ENCODE measurements around the gene GJA8. TPM values are rescaled to one million over a fixed set of nuclear protein-coding genes. Genes with fewer than 3 reads are reported as not detected.
A peak's percentile ranks its signal among the peaks of the same experiment; 100 is the strongest.
"Not testable (repeated sequence)": the region's sequence is repeated elsewhere in the genome, so short reads cannot be mapped to it uniquely, and the experiment has no call there.

GJA8 gene
- total RNA-seq, 1 donor from 2014 or later: not detected

DNA sequence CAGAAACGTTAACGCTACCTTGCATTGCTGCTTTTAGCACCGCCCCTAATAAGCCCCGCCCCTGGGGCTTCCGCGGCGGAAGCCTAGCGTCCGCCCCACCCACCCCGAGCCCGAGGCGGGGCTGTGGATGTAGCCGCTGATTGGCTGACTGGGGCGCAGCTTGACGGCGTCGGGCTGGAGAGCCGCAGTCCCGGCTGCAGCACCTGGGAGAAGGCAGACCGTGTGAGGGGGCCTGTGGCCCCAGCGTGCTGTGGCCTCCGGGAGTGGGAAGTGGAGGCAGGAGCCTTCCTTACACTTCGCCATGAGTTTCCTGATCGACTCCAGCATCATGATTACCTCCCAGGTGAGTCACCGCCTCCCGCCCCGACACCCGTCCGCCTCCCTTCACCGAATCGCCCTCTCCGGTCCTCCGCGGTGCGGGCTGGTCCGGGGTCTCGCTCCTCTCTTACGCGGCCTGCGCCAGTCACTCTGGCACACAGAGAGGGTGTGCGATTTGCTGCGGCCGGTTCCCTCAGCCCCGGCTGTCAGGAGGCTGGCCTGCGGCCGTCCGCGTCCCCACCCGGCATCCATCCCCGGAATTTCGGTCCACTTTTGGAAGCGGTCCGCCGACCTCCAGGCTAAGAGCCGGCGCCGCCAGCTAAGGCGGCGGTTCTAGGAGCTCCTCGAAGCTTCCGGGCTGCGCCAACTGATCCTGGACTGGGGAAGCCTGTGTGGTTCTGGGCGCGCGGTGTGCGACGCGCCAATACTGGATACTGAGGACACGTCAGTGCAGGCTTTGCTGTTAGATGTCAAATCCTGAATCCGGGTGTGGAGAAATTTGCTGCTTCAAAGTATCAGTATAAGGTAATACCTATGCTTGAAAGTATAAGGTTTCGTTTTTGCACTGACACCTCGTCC is 25.9 kb downstream of the GJA8 start, which contains the start of gene GPR89B:
Gene GPR89B (plus strand): TSS at position 185 of the 897 bp plus-strand sequence. CDS start 117 bp downstream, at position 302.
- DNase-seq: peak; percentile 86

DNA sequence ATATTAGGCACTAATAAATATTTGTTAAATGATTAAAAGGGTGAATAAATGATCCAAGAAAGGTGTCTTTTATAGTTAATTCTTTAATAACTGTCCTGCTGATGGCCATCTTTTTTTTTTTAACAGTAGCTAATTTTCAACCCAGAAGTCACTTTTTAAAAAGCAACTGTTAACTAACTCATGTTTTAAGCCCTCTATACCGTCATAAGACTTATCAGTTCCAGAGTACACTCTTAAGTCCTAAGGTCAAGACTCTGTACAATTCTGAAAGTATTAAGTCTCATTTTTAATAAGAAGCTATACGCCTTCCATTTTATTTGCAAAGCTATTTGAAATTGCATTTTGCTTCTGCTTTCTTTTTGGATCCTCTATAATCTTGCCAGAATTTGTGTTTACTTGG is 28.5 kb downstream of the GJA8 start:
- DNase-seq: not testable (repeated sequence)

DNA sequence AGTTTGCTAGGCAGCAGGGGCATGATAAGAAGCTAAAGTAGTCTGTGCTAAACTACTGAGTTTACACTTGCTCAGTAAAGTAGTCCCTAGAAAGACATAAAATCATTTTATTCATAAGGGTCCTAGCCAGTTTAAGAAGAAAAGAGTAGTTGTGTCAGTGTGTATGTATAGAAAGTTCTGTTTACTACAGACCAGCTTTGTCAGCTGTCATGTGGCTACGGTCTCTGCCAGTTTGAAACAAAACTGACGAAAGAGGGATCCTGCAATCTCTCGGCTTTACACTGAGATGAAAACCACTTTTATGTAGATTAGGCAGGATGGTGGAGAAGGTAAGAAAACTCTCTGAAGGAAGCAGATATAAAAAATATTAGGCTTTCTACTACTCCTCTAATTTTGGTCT is 32.7 kb downstream of the GJA8 start:
- not testable (repeated sequence) for DNase-seq

DNA sequence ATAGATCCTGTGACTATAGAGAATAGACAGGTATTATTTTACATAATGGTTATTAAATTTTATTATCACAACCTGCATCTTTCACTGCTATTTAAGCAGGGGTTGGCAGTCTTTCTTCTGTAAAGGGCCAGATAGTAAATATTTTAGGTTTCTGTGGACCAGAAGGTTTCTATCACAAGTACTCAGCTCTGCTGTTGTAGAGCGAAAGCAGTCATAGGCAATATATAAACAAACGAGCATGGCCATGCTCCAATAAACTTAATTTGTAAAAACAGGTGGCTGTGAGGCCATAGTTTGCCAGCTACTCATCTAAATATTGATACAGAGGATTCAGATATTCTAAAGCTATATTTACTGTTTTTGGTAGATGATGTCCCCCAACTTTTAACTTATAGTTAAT is 37.9 kb downstream of the GJA8 start:
- DNase-seq: not testable (repeated sequence)

DNA sequence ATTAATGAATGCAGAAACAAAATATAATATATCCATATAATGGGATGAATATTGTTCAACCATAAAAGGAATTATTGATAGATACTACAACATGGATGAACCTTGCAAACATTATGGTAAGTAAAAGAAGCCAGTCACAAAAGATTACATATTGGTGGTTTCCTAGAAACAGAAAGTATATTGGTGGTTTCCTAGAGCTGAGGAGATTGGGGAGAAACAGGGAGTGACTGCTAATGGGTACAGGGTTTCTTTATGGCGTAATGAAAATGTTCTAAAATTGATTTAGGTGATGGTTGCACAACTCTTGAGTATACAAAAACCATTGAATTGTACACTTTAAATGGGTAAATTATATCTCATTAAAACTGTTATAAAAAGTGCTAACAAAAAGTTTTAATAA is 40.0 kb downstream of the GJA8 start:
- DNase-seq: not testable (repeated sequence)

DNA sequence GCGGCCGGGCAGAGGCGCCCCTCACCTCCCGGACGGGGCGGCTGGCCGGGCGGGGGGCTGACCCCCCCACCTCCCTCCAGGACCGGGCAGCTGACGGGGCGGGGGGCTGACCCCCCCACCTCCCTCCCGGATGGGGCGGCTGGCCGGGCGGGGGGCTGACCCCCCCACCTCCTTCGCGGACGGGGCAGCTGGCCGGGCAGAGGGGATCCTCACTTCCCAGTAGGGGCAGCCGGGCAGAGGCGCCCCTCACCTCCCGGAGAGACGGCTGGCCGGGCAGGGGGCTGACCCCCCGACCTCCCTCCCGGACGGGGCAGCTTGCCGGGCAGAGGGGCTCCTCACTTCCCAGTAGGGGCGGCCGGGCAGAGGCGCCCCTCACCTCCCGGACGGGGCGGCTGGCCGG is 46.9 kb downstream of the GJA8 start:
- DNase-seq: not testable (repeated sequence)

Other genes starting within 250 kb of the GJA8 start
- 3.4 and 4.1 TPM in 2 replicates for gene ACP6, start 232.3 kb upstream of the GJA8 start, total RNA-seq
- under 0.01 and 0.33 TPM in 2 replicates for gene GJA5, start 142.2 kb upstream of the GJA8 start, total RNA-seq
- 11.4 and 16.0 TPM in 2 replicates for gene GPR89B, start 25.6 kb downstream of the GJA8 start, total RNA-seq
- 5.1 and 5.5 TPM in 2 replicates for gene NBPF11, start 249.5 kb downstream of the GJA8 start, total RNA-seq